Measurements from ENCODE around the gene SDC4.

DNA sequence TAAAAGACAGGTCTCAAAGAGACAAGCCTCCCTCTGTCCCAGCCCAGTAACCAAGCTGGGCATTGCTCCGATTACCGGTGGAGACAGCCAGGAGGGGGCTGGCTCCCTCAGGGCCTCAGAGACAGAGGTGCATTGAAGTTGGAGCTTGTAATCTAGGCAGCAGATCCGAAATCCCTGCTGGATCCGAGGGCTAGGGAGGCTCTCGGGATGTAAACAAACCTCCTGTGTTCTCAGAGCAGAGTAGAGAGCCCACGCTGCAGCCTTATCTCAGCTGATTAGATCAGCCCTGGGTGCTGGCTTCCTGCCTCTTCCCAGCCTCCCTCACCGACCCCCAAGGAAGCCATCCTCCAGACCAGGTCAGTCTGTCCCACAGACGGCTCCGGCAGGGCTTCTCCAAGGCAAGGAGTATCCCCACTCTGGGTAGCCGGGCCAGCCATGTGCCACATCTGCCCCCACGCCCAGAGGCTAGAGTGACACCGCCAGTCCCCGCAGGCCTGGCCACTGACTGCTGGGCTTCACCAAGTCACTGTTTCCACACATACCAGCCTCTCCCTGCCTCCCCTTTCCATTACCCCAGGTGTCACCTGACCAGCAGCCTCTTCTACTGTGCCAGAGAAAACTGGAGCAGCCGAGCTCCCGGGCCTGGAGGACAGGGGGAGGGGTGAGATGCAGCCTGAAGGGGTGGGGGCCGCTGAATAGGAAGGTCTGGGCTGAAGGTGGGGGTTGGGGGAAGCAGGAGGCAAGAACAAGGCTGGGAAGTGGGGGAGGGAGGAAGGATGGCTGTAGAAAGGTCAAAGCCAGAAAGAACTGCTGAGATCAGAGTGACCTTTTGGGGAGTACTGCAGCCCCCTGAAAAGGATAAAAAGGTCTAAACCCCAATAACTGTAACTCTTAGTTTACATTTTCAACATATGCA, 6.0 kb downstream of the SDC4 start:
- TF ChIP-seq, protein P1, sequence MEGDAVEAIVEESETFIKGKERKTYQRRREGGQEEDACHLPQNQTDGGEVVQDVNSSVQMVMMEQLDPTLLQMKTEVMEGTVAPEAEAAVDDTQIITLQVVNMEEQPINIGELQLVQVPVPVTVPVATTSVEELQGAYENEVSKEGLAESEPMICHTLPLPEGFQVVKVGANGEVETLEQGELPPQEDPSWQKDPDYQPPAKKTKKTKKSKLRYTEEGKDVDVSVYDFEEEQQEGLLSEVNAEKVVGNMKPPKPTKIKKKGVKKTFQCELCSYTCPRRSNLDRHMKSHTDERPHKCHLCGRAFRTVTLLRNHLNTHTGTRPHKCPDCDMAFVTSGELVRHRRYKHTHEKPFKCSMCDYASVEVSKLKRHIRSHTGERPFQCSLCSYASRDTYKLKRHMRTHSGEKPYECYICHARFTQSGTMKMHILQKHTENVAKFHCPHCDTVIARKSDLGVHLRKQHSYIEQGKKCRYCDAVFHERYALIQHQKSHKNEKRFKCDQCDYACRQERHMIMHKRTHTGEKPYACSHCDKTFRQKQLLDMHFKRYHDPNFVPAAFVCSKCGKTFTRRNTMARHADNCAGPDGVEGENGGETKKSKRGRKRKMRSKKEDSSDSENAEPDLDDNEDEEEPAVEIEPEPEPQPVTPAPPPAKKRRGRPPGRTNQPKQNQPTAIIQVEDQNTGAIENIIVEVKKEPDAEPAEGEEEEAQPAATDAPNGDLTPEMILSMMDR (conservative IDR thresholded peaks at IDR 0.05 in 1 of 2, IDR thresholded peaks at IDR 0.05 in 1 of 2; ENCODE audit: extremely low read depth in 1 of 2, insufficient read depth in 1 of 2, low read depth in 1 of 2, low read length in 2 of 2): no peak
- no peak for TF ChIP-seq EZH2 (IDR thresholded peaks at IDR 0.05; ENCODE audit: borderline replicate concordance, low read length)
